HL-60/S4 treated with phorbol 12-myristate 13-acetate at 8.2 ng/mL for 4 days and 3 days (cell line): ENCODE data around the gene PCDHB5.
"Not testable (repeated sequence)": the region's sequence is repeated elsewhere in the genome, so short reads cannot be mapped to it uniquely, and the experiment has no call there.

ENCODE experiments used
- in situ Hi-C: fragments of 300-500 bp; cut with MboI; formaldehyde crosslinking; loops from 2 replicates; pipeline ENCODE4 v1.15.0; 2022; ENCODE audit warnings: low sequenced_read_pairs

Gene PCDHB5

GRCh38 chr5:141135030-141135717, at the start of gene PCDHB5:
Gene PCDHB5 (plus strand): TSS chr5:141135206. CDS start chr5:141135435, 229 bp downstream.
- in situ Hi-C loops, result no loop called here

DNA sequence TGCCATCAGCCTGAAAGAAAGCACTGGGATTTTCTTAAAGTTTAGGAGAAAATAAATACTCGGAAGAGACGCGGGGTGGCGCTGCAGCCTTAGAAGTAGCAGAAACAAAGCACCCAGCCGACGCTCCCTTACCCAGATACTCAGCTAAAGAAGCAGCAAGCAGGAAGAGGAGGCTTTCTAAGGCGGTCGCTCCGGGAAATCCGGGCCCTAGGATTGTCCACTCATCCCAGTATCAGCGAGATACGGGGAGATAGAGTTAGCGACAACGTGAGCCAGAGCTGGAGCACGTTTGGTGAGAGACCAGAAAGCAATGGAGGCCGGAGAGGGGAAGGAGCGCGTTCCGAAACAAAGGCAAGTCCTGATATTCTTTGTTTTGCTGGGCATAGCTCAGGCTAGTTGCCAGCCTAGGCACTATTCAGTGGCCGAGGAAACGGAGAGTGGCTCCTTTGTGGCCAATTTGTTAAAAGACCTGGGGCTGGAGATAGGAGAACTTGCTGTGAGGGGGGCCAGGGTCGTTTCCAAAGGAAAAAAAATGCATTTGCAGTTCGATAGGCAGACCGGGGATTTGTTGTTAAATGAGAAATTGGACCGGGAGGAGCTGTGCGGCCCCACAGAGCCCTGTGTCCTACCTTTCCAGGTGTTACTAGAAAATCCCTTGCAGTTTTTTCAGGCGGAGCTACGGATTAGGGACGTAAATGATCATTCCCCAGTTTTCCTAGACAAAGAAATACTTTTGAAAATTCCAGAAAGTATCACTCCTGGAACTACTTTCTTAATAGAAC, 40.3 kb upstream of the PCDHB5 start, which contains the start of gene PCDHB2:
PCDHB2 (plus strand) TSS at position 135 of the 782 bp plus-strand sequence; CDS start at position 311, 176 bp downstream.
- in situ Hi-C loops, result no loop called here

DNA sequence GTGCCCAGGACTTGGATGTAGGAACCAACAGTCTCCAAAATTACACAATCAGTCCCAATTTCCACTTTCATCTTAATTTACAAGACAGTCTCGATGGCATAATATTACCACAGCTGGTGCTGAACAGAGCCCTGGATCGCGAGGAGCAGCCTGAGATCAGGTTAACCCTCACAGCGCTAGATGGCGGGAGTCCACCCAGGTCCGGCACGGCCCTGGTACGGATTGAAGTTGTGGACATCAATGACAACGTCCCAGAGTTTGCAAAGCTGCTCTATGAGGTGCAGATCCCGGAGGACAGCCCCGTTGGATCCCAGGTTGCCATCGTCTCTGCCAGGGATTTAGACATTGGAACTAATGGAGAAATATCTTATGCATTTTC, 39.8 kb upstream of the PCDHB5 start:
- in situ Hi-C loops, result no loop called here

GRCh38 chr5:141096181-141096580, 38.8 kb upstream of the PCDHB5 start:
- in situ Hi-C loops, result not testable (repeated sequence)

- in situ Hi-C loops, result not testable (repeated sequence)
Observed at GRCh38 chr5:141096586-141096985, 38.4 kb upstream of the PCDHB5 start.

- in situ Hi-C loops, result no loop called here
Observed at GRCh38 chr5:141100243-141100805, 34.7 kb upstream of the PCDHB5 start, which contains the start of gene PCDHB3. Gene PCDHB3 (plus strand): TSS chr5:141100473. CDS start chr5:141100650, 177 bp downstream.

- in situ Hi-C loops, result no loop called here
Observed at GRCh38 chr5:141101059-141101458, 33.9 kb upstream of the PCDHB5 start.

- in situ Hi-C loops, result not testable (repeated sequence)
Observed at GRCh38 chr5:141102070-141102469, 32.9 kb upstream of the PCDHB5 start.

DNA sequence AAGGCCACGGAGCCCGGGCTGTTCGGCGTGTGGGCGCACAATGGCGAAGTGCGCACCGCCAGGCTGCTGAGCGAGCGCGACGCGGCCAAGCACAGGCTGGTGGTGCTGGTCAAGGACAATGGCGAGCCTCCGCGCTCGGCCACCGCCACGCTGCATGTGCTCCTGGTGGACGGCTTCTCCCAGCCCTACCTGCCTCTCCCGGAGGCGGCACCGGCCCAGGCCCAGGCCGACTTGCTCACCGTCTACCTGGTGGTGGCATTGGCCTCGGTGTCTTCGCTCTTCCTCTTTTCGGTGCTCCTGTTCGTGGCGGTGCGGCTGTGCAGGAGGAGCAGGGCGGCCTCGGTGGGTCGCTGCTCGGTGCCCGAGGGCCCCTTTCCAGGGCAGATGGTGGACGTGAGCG, 32.5 kb upstream of the PCDHB5 start:
- in situ Hi-C loops, result not testable (repeated sequence)

GRCh38 chr5:141105350-141105749, 29.7 kb upstream of the PCDHB5 start:
- in situ Hi-C loops, result no loop called here

DNA sequence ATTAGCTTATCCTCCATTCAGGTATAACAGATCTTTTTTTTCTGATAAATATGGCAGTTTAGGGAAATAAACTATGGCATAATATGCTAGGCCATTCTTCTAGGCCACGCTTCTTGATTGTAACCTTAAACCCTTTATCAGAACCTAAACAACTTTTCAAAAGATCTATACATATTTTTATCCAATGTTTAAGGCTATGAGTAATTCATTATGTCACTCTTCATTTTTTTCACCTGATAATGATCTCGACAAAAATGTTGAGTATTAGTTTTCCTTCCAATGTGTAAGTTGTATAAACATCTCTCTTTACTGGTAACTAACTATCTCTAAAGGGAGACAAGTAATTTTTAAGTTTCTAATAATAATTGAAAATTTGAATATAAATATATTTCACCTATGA, 15.8 kb upstream of the PCDHB5 start:
- in situ Hi-C loops, result no loop called here

DNA sequence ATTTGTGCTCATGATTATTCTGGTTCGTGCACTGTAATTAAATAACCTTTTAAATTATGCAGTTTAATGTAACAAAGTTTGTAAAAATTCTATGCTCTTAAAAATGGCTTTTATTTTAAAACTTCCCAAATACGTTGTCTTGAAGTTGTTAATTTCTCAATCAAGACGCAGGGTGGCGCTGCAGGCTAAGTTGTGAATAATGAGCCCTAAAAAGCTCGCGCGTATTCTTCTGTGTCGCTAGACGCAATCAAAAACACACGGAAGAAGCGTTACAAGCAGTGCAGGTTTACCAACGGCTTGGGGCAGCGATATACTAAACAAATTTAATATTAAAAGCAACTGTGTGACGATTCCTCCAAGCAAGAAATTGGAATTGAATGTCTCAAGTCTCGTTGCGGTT, 13.4 kb upstream of the PCDHB5 start, which contains the start of gene PCDHB4:
PCDHB4 (plus strand) TSS at position 256 of the 400 bp plus-strand sequence. CDS start 181 bp downstream, outside the sequence.
- in situ Hi-C loops, result no loop called here

- in situ Hi-C loops, result no loop called here
Observed at GRCh38 chr5:141121985-141122384, 13.0 kb upstream of the PCDHB5 start.

GRCh38 chr5:141123396-141124135, 11.4 kb upstream of the PCDHB5 start:
- in situ Hi-C loops, result not testable (repeated sequence)

GRCh38 chr5:141127305-141127704, 7.7 kb upstream of the PCDHB5 start:
- in situ Hi-C loops, result no loop called here

GRCh38 chr5:141135718-141136266, 786 bp downstream of the PCDHB5 start:
- in situ Hi-C loops, result no loop called here

GRCh38 chr5:141137346-141137745, 2.3 kb downstream of the PCDHB5 start:
- in situ Hi-C loops, result not testable (repeated sequence)

GRCh38 chr5:141149812-141150211, 14.8 kb downstream of the PCDHB5 start, which contains the start of gene PCDHB6:
Gene PCDHB6 (plus strand): TSS chr5:141150057. CDS start chr5:141150258, 201 bp downstream.
- in situ Hi-C loops, result no loop called here

- in situ Hi-C loops, result no loop called here
Observed at GRCh38 chr5:141150224-141150992, 15.4 kb downstream of the PCDHB5 start.

DNA sequence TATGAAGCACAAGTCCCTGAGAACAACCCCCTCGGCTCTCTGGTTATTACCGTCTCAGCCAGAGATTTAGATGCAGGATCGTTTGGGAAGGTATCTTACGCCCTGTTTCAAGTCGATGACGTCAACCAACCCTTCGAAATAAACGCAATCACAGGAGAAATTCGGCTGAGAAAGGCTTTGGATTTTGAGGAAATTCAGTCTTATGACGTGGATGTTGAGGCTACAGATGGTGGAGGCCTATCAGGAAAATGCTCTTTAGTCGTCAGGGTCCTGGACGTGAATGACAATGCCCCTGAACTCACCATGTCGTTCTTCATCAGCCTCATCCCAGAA, 16.0 kb downstream of the PCDHB5 start:
- in situ Hi-C loops, result no loop called here
